GM23338 (cell line): ENCODE data around the gene DSG3. TPM values are rescaled to one million over a fixed set of nuclear protein-coding genes. Genes with fewer than 3 reads are reported as not detected.

Experiments
- CREB1 ChIP-seq: fragments of 250-450 bp; sonication (Bioruptor Pico); IDR thresholded peaks from 2 replicates; pipeline ENCODE4 v1.5.0; 2020; ENCODE audit warnings: low read depth, mild to moderate bottlenecking, moderate library complexity
- EZH2phosphoT487 ChIP-seq: fragments of 200-600 bp; sonication (generic); IDR thresholded peaks from one replicate; pipeline ENCODE4 v1.8.1; 2018; ENCODE audit warnings: antibody characterized with exemption; ENCODE audit not compliant: unreplicated experiment
- NANOG ChIP-seq: IDR thresholded peaks from 2 replicates; pipeline ENCODE4 v1.6.1; 2016; ENCODE audit warnings: antibody characterized with exemption, borderline replicate concordance
- STAT1 ChIP-seq: IDR thresholded peaks from one replicate; pipeline ENCODE4 v1.6.1; 2016; ENCODE audit warnings: antibody characterized with exemption; ENCODE audit not compliant: unreplicated experiment
- ZNF331 ChIP-seq: fragments of 250-450 bp; sonication (Bioruptor Pico); IDR thresholded peaks from 2 replicates; pipeline ENCODE4 v1.5.0; 2020; ENCODE audit warnings: low read depth, mild to moderate bottlenecking, moderate library complexity
- polyA plus RNA-seq: library from polyadenylated mRNA; unstranded; fragments of >200 nt; fragmentation: Nextera tagmentation; extraction: Ambion mirVana; gene quantifications from 2 replicates; pipeline ENCODE4 v1.2.1, GENCODE V29; 2016
- total RNA-seq: library from RNA; depleted of rRNA; stranded (reverse); fragments of >200 nt; shearing (Covaris generic); gene quantifications from 2 replicates; pipeline ENCODE4 v1.2.3, GENCODE V29; 2014
- TF ChIP-seq, protein P1 (sequence below): IDR thresholded peaks from one replicate; pipeline ENCODE4 v1.6.1; 2018; ENCODE audit warnings: antibody characterized with exemption; ENCODE audit not compliant: unreplicated experiment
- TF ChIP-seq, protein P2 (sequence below): fragments of 250-450 bp; sonication (Bioruptor Pico); IDR thresholded peaks from 2 replicates; pipeline ENCODE4 v1.5.0; 2020; ENCODE audit warnings: mild to moderate bottlenecking, moderate library complexity

Gene DSG3
- total and polyA plus RNA-seq, 2 experiments from 2014 or later: 0.05 to 0.24 TPM

DNA sequence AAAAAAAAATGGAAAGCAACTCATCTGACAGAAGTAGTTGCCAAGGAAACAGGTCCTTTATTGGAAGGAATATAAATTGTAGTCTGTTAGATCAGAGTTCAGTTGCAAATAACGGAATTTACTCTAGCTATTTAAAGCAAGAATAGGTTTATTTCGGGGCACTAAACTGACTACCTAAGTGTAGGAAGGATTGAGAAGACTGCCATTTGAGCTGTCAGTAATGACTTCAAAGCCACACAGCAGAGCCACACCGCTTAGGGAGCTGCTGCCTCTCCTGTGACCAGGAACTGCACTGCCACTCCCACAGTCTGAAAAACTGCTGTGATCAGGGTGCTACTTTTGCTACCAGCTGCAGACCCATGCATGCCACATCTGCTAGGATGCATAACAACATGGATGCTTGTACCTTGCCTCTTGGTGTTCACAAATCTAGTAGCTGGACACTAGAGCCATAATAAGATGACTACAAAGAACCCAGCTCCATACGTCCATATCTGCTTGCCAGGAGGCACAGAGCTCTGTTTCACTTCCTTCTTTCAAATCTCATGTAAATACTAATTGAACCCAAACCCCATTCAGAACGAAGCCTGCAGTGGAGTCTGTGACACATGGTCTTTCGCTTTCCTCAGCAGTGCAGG, 52.6 kb downstream of the DSG3 start (continued):
- TF ChIP-seq, protein P1, sequence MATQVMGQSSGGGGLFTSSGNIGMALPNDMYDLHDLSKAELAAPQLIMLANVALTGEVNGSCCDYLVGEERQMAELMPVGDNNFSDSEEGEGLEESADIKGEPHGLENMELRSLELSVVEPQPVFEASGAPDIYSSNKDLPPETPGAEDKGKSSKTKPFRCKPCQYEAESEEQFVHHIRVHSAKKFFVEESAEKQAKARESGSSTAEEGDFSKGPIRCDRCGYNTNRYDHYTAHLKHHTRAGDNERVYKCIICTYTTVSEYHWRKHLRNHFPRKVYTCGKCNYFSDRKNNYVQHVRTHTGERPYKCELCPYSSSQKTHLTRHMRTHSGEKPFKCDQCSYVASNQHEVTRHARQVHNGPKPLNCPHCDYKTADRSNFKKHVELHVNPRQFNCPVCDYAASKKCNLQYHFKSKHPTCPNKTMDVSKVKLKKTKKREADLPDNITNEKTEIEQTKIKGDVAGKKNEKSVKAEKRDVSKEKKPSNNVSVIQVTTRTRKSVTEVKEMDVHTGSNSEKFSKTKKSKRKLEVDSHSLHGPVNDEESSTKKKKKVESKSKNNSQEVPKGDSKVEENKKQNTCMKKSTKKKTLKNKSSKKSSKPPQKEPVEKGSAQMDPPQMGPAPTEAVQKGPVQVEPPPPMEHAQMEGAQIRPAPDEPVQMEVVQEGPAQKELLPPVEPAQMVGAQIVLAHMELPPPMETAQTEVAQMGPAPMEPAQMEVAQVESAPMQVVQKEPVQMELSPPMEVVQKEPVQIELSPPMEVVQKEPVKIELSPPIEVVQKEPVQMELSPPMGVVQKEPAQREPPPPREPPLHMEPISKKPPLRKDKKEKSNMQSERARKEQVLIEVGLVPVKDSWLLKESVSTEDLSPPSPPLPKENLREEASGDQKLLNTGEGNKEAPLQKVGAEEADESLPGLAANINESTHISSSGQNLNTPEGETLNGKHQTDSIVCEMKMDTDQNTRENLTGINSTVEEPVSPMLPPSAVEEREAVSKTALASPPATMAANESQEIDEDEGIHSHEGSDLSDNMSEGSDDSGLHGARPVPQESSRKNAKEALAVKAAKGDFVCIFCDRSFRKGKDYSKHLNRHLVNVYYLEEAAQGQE: no peak
- TF ChIP-seq STAT1 (no peak), EZH2phosphoT487 (no peak), NANOG (no peak), CREB1 (CRISPR knock-in tag) (no peak), ZNF331 (CRISPR knock-in tag) (no peak)
- TF ChIP-seq, protein P2, sequence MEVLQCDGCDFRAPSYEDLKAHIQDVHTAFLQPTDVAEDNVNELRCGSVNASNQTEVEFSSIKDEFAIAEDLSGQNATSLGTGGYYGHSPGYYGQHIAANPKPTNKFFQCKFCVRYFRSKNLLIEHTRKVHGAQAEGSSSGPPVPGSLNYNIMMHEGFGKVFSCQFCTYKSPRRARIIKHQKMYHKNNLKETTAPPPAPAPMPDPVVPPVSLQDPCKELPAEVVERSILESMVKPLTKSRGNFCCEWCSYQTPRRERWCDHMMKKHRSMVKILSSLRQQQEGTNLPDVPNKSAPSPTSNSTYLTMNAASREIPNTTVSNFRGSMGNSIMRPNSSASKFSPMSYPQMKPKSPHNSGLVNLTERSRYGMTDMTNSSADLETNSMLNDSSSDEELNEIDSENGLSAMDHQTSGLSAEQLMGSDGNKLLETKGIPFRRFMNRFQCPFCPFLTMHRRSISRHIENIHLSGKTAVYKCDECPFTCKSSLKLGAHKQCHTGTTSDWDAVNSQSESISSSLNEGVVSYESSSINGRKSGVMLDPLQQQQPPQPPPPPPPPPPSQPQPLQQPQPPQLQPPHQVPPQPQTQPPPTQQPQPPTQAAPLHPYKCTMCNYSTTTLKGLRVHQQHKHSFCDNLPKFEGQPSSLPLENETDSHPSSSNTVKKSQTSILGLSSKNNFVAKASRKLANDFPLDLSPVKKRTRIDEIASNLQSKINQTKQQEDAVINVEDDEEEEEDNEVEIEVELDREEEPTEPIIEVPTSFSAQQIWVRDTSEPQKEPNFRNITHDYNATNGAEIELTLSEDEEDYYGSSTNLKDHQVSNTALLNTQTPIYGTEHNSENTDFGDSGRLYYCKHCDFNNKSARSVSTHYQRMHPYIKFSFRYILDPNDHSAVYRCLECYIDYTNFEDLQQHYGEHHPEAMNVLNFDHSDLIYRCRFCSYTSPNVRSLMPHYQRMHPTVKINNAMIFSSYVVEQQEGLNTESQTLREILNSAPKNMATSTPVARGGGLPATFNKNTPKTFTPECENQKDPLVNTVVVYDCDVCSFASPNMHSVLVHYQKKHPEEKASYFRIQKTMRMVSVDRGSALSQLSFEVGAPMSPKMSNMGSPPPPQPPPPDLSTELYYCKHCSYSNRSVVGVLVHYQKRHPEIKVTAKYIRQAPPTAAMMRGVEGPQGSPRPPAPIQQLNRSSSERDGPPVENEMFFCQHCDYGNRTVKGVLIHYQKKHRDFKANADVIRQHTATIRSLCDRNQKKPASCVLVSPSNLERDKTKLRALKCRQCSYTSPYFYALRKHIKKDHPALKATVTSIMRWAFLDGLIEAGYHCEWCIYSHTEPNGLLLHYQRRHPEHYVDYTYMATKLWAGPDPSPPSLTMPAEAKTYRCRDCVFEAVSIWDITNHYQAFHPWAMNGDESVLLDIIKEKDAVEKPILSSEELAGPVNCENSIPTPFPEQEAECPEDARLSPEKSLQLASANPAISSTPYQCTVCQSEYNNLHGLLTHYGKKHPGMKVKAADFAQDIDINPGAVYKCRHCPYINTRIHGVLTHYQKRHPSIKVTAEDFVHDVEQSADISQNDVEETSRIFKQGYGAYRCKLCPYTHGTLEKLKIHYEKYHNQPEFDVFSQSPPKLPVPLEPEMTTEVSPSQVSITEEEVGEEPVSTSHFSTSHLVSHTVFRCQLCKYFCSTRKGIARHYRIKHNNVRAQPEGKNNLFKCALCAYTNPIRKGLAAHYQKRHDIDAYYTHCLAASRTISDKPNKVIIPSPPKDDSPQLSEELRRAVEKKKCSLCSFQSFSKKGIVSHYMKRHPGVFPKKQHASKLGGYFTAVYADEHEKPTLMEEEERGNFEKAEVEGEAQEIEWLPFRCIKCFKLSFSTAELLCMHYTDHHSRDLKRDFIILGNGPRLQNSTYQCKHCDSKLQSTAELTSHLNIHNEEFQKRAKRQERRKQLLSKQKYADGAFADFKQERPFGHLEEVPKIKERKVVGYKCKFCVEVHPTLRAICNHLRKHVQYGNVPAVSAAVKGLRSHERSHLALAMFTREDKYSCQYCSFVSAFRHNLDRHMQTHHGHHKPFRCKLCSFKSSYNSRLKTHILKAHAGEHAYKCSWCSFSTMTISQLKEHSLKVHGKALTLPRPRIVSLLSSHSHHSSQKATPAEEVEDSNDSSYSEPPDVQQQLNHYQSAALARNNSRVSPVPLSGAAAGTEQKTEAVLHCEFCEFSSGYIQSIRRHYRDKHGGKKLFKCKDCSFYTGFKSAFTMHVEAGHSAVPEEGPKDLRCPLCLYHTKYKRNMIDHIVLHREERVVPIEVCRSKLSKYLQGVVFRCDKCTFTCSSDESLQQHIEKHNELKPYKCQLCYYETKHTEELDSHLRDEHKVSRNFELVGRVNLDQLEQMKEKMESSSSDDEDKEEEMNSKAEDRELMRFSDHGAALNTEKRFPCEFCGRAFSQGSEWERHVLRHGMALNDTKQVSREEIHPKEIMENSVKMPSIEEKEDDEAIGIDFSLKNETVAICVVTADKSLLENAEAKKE (CRISPR knock-in tag): no peak
